Stimulated activated CD4-positive, alpha-beta T cell treated with anti-CD3 and anti-CD28 coated beads, Interleukin-2, amount 100 ng/mL, for 24 hours (primary cell): ENCODE data around the gene BROX.
"Not testable (repeated sequence)": the region's sequence is repeated elsewhere in the genome, so short reads cannot be mapped to it uniquely, and the experiment has no call there.

ENCODE experiments used
- DNase-seq, 2 donors: peaks; one replicate each; pipeline ENCODE4 v3.0.0-alpha.2; 2020

BROX gene

DNA sequence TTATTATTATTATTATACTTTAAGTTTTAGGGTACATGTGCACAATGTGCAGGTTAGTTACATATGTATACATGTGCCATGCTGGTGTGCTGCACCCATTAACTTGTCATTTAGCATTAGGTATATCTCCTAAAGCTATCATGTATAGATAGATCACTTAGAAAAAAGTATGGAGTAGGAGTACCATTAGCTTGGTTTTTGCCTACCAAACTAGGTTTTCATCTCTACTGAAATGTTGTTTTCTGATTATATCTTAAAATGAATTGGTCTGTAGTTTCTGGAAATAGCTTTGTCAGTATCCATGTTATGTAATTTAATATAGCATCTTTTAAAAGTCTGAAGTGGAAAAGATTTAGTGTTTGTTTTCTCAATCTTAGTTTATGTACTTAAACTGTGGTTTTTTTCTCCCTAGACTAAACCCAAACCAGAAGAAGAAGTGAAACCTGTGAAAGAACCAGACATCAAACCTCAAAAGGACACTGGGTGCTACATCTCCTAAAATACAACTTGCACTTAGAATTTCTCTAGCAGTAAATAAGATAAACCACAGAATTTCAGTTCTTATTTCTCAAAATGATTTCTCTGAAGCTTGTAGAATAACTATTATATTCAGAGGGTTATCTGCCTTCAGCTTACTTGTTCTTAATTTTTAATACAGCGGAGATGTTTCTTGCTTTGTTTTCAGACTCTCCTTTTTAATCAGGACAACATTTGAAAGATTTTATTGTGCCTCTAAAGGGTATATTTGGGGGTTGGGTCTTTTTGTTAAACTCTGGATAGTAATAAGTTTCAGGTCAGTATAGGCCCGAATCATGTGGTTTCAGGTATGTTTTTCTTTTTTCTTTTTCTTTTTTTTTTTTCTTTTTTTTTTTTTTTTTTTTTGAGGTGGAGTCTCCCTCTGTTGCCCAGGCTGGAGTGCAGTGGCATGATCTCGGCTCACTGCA lies 20.1 kb downstream of the BROX start:
- DNase-seq: no peak

GRCh38 chr1:222734740-222735139 lies 22.4 kb downstream of the BROX start:
- DNase-seq: no peak

GRCh38 chr1:222736470-222736869 lies 24.1 kb downstream of the BROX start:
- DNase-seq: no peak

DNA sequence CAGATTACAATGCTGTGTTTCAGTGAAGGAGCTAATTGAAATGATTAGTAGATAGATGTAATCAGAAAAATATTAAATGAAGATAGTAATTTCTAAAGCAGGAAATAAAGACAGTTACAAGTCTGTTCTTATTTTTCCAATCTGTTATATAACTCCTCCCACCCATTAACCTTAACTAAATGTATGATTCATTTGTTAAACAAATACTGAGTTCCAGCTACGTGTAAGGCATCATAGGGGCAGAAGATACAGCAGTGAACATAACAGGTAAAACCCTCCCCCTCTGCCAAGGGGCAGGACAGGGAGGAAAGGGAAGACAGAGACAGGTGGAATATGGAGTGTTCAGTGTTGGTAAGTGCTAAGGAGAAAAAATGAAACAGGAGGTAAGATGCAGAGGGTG lies 24.6 kb downstream of the BROX start, which contains the start of gene FAM177B:
FAM177B (plus strand) TSS at position 231 of the 400 bp plus-strand sequence. CDS start 9,344 bp downstream, outside the sequence.
- no peak for DNase-seq

GRCh38 chr1:222739465-222739864 lies 27.1 kb downstream of the BROX start:
- DNase-seq: no peak

GRCh38 chr1:222739929-222740328 lies 27.6 kb downstream of the BROX start:
- no peak for DNase-seq

DNA sequence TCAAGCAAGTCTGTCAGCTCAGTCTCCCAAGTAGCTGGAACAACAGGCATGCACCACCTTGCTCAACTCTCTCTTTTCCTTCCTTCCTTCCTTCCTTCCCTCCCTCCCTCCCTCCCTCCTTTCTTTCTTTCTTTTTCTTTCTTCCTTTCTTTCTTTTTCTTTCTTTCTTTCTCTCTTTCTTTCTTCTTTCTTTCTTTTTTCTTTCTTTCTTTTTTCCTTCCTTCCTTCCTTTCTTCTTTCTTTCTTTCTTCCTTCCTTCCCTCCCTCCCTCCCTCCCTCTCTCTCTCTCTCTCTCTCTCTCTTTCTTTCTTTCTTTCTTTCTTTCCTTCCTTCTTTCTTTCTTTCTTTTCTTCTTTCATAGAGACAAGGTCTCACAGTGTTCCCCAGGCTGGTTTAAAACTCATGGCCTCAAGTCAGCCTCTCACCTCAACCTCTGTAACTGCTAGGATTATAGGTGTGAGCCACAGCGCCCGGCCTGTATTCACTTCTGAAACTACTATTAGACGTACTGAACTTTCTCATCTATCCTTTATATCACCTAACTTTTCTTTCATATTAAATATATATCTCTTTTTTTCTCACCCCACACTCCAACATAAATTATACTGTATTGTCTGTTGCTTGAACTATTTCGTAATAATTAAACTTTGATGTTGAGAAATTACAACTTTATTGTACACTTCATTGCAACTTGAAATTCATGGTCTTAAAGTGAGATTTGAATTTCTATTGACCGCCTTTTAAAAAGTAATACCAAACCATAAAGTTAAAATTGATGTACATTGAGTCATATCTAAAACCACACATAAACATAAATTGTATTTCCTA lies 29.5 kb downstream of the BROX start:
- not testable (repeated sequence) for DNase-seq

DNA sequence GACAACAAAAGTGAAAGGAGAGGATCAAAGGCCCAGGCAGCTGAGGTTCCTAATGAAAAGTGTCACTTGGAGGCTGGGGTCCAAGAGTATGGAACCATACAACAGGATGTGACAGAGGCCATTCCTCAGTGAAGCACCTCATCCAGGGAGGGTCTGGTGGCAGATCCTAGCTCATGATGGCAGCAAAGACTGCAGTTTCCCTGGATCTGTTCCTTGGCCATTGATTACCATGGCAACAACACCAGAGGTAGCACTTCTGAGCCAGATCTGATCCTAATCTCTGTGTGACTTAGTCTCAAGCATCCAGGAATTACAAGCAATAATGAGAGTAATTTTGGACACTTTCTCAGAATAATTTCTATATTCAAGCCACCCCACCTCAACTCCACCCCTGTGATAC lies 37.6 kb downstream of the BROX start:
- DNase-seq: no peak

DNA sequence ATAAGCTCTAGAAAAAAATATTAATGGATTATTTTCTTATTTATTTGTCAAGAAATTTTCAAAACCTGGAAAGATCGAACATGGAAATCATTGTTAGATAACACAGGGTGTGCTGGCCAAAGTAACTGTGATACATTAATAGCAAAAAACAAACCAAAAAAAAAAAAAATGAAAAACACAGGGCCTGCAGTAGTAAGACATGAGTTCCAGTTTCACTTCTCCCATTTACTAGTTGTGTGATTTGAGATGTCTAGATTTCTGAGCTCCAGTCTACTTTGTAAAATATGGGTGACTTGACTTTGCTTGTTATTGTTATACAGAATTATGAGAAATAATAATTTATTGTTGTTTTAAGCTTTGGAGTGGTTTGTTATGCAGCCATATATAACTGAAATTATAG lies 38.3 kb downstream of the BROX start:
- no peak for DNase-seq

DNA sequence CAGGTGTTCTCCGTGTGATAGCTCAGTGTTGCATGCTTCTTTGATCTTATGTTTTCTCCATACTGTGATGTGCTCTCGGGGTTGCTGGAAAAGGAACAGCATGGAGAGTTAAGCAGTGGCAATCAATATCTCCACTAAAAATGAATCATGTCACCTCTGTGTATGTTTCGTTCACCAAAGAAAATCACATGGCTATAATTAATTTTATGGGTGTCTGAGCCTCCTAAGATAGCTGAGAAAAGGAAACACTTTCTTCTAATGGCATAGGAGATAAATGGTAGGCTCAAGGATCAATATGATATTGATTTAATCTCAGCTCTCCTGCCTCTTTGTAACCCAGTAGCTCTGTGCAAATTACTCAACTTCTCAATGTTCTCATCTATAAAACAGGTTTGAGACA lies 38.9 kb downstream of the BROX start:
- no peak for DNase-seq

- DNase-seq: no peak
Measured at GRCh38 chr1:222754366-222755139, 42.2 kb downstream of the BROX start.

GRCh38 chr1:222757646-222758268 lies 45.4 kb downstream of the BROX start:
- DNase-seq: no peak

GRCh38 chr1:222759451-222760035 lies 47.2 kb downstream of the BROX start:
- DNase-seq: no peak

GRCh38 chr1:222761083-222761482 lies 48.7 kb downstream of the BROX start:
- DNase-seq: no peak

DNA sequence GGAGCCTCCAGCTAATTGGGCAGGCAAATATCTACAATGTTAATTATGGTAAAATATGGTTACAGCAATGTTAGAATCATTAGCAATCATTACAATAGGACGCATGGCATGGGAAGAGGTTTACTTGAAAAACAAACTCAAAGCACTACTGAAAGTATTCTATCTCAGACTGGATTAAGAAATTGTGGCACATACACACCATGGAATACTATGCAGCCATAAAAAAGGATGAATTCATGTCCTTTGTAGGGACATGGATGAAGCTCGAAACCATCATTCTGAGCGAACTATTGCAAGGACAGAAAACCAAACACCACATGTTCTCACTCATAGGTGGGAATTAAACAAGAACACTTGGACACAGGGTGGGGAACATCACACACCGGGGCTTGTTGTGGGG lies 49.8 kb downstream of the BROX start:
- DNase-seq: not testable (repeated sequence)

- DNase-seq: no peak
Measured at GRCh38 chr1:222767152-222767571, 54.8 kb downstream of the BROX start.

- no peak for DNase-seq
Measured at GRCh38 chr1:222768592-222768991, 56.2 kb downstream of the BROX start.

DNA sequence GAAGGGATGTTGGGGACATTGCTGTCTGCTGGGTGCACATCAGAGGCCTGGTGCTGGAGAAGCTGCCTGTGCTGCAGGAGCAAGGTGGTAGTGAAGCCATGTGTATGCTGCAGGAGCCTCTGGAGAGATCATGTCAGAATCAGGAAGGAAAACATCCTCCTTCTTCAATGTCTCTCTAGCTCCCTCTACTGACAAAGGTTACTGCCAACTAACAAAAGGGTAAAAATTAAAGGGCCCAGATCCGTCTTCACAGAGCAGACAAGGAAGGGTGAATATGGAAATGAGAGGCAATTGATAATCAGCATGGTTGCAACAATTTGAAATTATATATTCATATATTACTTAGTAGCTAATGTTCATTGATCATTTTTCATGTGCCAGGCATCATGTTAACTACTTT lies 56.8 kb downstream of the BROX start:
- no peak for DNase-seq

GRCh38 chr1:222769971-222770620 lies 57.7 kb downstream of the BROX start:
- DNase-seq: no peak

DNA sequence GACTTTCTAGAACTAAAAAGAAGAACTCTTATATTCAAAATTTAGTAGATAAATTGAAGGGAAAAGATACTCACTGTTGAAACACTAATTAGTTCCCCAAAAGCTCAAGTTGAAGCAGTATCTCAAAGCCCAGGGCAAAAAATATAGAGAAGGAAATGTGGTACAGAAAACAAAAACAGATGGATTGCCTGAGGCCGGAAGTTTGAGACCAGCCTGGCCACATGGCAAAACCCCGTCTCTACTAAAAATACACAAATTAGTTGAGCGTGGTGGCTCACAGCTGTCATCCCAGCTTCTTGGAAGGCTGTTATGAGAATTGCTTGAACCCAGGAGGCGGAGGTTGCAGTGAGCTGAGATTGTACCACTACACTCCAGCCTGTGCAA lies 60.6 kb downstream of the BROX start:
- no peak for DNase-seq

GRCh38 chr1:222777463-222777862 lies 65.1 kb downstream of the BROX start:
- DNase-seq: no peak

GRCh38 chr1:222777977-222778376 lies 65.6 kb downstream of the BROX start:
- DNase-seq: no peak
